ENCODE measurements around the gene CDAN1.
"Not testable (repeated sequence)": the region's sequence is repeated elsewhere in the genome, so short reads cannot be mapped to it uniquely, and the experiment has no call there.

Gene CDAN1, protein sequence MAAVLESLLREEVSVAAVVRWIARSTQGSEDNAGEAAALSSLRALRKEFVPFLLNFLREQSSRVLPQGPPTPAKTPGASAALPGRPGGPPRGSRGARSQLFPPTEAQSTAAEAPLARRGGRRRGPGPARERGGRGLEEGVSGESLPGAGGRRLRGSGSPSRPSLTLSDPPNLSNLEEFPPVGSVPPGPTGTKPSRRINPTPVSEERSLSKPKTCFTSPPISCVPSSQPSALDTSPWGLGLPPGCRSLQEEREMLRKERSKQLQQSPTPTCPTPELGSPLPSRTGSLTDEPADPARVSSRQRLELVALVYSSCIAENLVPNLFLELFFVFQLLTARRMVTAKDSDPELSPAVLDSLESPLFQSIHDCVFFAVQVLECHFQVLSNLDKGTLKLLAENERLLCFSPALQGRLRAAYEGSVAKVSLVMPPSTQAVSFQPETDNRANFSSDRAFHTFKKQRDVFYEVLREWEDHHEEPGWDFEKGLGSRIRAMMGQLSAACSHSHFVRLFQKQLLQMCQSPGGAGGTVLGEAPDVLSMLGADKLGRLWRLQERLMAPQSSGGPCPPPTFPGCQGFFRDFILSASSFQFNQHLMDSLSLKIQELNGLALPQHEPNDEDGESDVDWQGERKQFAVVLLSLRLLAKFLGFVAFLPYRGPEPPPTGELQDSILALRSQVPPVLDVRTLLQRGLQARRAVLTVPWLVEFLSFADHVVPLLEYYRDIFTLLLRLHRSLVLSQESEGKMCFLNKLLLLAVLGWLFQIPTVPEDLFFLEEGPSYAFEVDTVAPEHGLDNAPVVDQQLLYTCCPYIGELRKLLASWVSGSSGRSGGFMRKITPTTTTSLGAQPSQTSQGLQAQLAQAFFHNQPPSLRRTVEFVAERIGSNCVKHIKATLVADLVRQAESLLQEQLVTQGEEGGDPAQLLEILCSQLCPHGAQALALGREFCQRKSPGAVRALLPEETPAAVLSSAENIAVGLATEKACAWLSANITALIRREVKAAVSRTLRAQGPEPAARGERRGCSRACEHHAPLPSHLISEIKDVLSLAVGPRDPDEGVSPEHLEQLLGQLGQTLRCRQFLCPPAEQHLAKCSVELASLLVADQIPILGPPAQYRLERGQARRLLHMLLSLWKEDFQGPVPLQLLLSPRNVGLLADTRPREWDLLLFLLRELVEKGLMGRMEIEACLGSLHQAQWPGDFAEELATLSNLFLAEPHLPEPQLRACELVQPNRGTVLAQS

DNA sequence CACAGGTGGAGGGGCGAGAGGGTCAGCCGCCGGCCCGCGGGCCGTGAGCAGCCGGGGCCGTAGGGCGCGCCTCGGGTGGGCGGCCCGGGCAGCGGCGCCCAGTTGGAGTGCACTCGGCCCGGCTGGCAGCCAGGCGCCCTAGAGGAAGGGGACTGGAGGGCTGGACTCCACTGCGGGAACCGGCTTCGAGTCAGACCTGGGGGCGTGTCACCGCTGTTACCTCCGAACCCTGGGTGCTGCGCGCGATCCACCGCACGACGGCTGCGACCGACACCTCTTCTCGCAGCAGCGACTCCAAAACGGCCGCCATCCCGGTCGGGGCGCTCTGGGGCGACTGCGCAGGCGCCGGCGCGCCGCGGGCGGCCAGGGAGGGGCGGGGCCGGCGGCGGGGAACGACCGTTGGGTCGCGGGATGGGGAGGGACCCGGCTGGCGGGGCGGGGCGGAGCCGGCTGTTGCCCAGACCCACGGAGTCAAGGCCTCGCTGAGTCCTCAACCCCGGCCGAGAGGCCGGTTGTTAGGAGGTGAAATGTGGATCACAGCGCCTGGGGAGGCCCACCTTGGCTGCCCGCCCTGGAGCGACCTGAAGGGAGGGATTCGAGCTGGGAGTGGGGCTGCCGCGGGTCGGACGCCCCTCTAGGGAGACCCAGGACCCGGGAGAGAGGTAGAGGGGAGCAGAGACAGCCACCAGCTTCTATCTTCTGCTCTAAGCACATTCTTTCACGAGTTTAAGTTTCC lies at the start of gene CDAN1:
TSS of gene CDAN1 (minus strand) at position 336 of the 736 bp plus-strand sequence. CDS start at position 310, 26 bp downstream.
- peak; percentile 84 to 93 for DNase-seq (ENCODE audit: low read depth in 1 of 2, low spot score in 1 of 2)

DNA sequence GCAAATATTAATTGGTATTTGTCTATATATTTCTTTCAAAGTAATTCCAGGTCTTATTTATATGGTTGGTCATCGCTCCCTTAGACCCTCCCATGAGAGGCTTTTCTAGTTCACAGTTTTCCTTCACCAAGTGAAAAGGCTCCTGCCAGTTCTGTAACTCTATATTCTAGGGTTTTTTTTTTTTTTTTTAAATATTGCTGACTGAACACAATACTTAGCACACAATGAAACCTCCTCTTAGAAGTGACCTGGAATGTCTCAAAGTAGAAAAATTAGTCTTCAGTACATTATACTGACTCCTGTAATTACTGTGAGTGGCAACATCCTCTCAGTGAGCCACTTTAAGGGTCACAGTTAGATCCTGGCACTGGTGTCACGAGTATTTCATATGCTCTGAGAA lies 48.6 kb upstream of the CDAN1 start:
- DNase-seq (ENCODE audit: low read depth in 1 of 2, low spot score in 1 of 2), result no peak

DNA sequence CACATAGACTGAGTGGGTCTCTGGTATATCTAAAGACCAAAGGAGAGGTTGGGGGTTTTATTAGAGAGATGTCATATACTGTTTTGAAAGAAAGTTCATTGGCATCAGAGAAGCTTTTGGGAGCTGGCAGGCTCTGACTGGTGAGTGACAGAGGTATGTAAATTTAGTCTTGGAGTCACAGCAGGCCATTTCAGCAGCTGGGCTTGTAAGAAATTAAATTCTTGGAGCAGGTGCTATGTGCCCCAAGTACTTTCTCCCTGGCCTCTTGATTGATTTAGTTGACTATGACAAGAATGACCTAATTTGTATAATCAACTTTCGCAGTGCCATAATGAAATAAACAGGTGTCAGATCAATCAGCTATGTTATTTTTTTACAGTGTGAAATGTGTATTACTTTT lies 47.8 kb upstream of the CDAN1 start:
- DNase-seq (ENCODE audit: low read depth in 1 of 2, low spot score in 1 of 2), result no peak

DNA sequence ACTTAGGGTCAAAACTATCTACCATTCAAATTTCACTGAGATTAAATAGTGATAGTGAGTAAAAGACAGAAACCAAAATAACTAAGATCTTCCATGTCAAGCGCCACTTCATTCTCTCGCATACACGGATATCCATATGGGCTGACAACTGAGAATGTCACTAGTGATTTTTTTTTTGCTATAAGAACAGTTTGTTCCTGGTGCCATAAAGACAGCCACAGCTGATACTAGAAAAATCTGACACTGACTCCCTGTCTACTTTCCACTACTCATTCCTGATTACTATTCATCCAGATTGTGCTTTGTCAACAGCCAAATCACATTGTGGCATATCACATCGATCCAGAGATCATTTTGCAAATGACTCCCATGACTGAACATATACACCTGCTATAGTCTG lies 45.8 kb upstream of the CDAN1 start:
- DNase-seq (ENCODE audit: low read depth in 1 of 2, low spot score in 1 of 2), result no peak

DNA sequence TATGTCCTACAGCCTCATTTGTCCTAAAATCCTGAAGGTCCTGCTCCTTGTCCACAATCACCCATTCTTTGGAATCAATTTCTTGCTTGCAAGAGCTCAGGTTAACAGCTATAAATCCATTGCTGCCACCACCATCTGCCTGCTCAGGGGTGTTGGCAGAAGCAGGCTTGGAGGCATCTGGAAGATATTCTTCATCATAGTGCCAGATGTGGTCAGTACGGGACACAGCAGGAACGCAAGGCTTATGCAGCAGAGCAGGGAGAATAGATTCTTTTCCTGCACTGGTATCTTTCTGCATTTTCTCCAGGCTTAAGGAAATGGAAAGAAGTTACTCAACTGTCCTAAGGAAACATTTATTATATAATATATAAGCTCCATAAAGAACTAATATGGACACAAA lies 38.5 kb upstream of the CDAN1 start:
- no peak for DNase-seq (ENCODE audit: low read depth in 1 of 2, low spot score in 1 of 2)

DNA sequence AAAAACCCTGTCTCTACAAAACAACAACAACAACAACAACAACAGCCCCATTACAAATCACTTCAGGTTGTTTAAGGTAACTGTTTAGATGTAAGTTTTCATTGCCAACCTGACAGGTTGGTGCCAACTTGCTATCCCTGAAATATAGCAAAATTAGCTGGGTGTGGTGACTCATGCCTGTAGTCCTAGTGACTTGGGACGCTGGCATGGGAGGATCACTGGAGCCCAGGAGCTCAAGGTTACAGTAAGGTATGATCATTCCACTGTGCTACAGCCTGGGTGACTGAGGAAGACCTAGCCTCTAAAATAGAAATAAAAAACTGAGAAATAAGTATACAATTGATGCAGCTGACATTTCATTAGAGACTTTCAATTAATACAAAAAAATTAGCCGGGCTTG lies 36.0 kb upstream of the CDAN1 start:
- no peak for DNase-seq (ENCODE audit: low read depth in 1 of 2, low spot score in 1 of 2)

DNA sequence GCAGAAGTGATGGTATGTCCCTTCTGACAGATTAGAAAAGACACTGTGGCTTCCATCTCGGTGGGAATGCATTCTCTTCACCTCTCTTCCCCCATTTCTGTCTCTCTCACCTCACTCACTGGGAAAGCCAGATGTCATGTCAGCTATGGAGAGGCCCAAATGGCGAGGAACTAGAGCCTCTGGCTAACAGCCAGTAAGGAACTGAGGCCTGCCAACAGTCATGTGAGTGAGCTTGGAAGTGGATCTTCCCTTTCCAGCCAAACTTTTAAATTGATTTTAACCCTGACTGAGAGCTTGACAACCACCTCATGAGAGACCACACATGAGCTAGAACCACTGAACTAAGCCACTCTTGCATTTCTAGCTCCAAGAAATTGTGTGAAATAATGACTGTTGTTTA lies 35.2 kb upstream of the CDAN1 start:
- no peak for DNase-seq (ENCODE audit: low read depth in 1 of 2, low spot score in 1 of 2)

DNA sequence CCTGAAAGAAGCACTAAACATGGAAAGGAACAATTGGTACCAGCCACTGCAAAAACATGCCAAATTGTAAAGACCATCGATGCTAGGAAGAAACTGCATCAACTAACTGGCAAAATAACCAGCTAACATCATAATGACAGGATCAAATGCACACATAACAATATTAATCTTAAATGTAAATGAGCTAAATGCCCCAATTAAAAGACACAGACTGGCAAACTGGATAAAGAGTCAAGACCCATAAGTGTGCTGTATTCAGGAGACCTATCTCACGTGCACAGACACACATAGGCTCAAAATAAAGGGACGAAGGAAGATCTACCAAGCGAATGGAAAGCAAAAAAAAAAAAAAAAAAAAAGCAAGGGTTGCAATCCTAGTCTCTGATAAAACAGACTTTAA lies 29.2 kb upstream of the CDAN1 start:
- DNase-seq (ENCODE audit: low read depth in 1 of 2, low spot score in 1 of 2), result not testable (repeated sequence)

DNA sequence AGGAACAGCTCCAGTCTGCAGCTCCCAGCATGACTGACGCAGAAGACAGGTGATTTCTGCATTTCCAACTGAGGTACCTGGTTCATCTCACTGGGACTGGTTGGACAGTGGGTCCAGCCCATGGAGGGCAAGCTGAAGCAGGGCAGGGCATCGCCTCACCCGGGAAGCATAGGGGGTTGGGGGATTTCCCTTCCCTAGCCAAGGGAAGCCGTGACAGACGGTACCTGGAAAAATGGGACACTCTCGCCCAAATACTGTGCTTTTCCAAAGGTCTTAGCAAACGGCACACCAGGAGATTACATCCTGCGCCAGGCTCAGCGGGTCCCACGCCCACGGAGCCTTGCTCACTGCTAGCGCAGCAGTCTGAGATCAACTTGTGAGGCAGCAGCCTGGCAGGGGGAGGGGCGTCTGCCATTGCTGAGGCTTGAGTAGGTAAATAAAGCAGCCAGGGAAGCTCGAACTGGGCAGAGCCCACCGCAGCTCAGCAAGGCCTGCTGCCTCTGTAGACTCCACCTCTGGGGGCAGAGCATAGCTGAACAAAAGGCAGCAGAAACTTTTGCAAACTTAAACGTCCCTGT lies 27.3 kb upstream of the CDAN1 start:
- DNase-seq (ENCODE audit: low read depth in 1 of 2, low spot score in 1 of 2), result not testable (repeated sequence)

DNA sequence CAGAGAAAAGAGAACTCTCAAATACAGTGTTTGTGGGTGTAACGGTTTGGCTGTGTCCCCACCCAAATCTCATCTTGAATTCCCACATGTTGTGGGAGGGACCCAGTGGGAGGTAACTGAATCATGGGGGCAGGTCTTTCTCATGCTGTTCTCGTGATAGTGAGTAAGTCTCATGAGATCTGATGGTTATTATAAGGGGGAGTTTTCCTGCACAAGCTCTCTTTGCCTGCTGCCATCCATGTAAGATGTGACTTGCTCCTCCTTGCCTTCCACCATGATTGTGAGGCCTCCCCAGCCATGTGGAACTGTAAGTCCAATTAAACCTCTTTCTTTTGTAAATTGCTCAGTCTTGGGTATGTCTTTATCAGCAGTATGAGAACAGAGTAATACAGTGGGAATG lies 24.9 kb upstream of the CDAN1 start:
- not testable (repeated sequence) for DNase-seq (ENCODE audit: low read depth in 1 of 2, low spot score in 1 of 2)

DNA sequence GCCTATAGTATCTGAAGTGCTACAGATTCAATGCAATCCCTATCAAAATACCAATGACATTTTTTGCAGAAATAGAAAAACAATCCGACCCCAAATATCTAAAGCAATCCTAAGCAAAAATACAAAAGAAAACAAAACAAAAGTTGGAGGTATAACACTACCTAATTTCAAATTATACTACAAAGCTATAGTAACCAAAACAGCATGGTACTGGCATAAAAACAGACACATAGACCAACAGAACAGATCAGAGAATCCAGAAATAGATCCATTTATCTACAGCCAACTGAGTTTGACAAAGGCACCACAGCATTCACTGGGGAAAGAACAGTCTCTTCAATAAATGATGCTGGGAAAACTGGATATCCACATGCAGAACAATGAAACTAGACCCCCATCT lies 23.8 kb upstream of the CDAN1 start:
- no peak for DNase-seq (ENCODE audit: low read depth in 1 of 2, low spot score in 1 of 2)

DNA sequence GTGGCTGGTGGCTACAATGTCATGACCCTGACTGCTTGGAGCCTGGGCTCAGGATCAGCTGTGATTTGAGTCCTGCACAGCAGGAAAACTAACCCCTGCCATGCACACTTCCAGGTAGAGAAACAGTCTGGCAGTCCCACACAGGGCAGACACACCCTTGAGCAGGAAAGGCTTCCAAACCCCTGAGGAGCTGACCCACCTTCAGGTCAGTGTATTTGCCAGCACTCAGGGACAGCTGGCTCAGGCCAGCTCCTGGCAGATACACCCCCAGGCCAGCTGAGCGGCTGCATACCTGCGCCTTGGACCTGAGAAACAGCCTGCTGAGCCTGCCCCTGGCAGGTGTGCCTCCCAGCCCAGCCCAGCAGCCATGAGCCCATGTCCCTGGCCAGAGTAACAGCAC lies 22.2 kb upstream of the CDAN1 start:
- no peak for DNase-seq (ENCODE audit: low read depth in 1 of 2, low spot score in 1 of 2)

DNA sequence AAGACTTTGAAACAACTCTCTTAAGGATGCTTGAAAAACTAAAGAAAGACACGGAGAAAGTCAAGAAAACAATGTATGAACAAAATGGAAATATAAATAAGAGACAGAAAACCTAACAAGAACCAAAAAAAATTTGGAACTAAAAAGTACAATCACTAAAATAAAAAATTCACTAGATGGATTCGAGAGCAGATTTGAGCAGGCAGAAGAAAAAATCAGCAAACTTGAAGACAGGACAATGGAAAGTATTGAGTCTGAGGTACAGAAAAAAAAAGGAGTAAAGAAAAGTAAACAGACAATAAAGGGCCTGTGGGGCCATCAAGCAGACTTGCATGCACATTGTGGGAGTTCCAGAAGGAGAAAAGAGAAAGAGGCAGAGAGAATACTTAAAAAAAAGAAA lies 13.4 kb upstream of the CDAN1 start:
- no peak for DNase-seq (ENCODE audit: low read depth in 1 of 2, low spot score in 1 of 2)

DNA sequence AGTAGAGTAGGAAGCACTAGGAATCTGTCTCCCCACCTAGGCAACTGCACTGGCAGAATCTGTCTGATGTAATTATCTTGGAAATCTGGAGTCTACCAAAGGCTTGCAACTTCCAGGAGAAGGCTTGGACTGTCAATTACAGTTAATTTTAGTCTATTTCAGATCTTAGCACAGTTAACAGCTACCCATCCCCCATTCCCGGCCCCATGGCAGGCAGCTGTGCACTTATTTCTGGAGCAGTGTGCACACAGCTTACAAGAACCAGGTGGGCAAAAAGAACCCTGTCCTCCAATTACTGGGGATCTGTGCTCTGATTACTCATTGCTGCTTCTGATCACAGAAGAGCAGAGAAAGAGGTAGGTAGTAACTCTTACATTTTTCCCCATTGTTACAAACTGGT lies 12.3 kb upstream of the CDAN1 start:
- no peak for DNase-seq (ENCODE audit: low read depth in 1 of 2, low spot score in 1 of 2)

DNA sequence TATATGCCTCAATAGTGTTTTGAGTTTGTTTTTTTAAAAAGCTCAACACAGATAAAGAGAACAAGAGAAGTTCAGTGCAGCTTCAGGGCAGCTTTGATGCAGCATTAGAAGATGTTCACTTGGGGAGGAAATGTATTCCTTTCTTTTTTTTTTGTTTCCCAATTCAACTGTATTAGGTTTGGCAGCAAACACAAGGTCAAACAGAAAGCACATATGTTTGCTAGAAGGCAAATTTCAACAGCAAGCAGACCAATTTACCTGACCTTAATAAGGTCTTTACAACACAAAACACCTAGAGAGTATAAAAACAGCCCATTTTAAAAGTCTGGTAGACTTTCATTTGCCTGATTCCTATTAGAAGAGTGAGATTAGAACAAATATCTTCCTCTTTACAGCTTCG lies 7.3 kb upstream of the CDAN1 start:
- DNase-seq (ENCODE audit: low read depth in 1 of 2, low spot score in 1 of 2), result no peak

DNA sequence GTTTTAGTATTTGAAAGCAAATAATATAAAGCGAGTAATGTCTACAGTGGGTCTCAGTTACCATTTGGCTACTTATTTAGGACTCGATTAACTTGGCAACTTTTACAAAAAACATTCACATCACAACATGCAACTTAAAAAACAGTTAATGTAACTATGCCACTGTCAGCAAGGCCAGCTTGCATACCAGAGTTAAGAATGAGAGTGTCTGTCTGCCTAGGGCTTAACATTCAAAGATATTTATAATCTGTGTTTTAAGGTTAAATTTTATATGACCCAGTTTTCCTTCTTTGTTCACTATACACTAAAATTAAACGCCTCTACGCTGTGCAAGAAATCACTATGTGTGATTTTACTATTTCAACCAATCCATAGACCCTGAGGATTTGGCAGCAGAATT lies 5.2 kb upstream of the CDAN1 start:
- no peak for DNase-seq (ENCODE audit: low read depth in 1 of 2, low spot score in 1 of 2)

DNA sequence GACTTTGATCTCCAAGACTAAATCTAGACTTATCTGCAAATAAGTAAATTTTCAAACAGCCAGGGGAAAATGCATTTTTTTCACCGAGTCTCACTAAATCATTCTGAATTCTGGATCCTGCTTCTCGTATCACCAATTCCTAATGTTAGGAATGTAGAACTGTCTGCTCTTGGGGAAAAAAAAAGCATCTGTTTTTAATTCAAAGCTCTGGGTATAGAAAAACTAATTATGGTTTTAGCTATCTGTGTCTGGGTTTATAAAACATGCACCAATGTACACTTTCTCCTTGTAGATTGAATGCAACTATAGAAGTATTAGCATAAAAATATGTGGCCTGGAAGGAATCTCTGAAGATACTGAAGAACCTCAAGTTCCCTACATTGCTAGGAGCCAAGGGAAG lies 4.8 kb upstream of the CDAN1 start:
- DNase-seq (ENCODE audit: low read depth in 1 of 2, low spot score in 1 of 2), result no peak

DNA sequence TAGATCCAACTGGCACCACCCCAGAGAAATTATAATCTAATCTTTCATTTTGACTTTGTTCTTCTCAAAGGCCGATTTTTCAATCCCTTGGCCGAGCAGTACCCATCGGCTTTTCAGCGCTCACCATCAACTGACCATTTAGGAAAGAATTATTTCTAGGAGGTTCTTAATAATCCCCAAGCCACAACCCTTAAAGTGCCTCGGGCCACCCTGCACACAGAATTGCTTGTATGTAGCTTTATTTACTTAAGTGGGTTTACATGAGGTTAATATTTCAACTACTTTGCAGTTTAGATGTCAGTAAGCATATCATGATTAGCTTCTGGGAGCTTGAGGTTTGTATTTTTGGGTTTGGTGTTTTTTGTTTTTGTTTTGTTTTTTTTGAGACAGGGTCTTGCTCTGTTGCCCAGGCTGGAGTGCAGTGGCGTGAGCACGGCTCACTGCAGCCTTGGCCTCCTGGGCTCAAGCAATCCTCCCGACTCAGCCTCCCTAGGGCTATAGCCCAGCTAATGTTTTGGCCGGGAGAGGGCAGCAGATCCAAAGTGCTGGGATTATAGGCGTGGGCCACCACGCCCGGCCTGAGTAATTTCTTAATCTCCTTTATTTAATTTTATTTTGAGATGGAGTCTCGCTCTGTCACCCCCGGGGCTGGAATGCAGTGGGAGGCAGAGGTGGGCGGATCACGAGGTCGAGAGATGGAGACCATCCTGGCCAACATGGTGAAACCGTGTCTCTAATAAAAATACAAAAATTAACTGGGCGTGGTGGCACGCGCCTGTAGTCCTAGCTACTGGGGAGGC lies 801 bp upstream of the CDAN1 start:
- no peak for DNase-seq (ENCODE audit: low read depth in 1 of 2, low spot score in 1 of 2)

DNA sequence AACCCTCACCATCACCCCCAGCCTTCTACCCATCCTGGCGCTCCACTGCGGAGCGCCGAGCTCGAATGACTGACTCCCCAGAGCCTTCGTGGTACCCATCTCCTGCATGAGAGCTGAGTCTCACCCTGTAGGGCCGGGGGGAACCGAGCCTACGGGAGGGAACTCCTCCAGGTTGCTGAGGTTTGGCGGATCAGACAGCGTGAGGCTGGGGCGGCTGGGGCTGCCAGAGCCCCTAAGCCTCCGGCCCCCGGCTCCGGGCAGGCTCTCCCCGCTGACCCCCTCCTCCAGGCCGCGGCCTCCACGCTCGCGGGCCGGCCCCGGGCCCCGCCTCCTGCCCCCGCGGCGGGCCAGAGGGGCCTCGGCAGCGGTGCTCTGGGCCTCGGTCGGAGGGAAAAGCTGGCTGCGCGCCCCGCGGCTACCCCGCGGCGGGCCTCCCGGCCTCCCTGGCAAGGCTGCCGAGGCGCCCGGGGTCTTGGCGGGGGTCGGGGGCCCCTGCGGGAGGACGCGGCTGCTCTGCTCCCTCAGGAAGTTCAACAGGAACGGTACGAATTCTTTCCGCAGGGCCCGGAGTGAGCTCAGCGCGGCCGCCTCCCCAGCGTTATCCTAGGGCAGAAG lies 643 bp downstream of the CDAN1 start:
- peak in 1 of 2 donors; percentile 10 for DNase-seq (ENCODE audit: low read depth in 1 of 2, low spot score in 1 of 2)

Data from activated CD4-positive, alpha-beta T cell treated with anti-CD3 and anti-CD28 coated beads, Interleukin-2, amount 50 U/mL, for 24 hours (primary cell).